Testis (tissue), 2 donors: ENCODE data around the gene PLCL2.

ENCODE experiments used
- CTCF ChIP-seq, 3 experiments: fragments of 450-650 bp in 2 of 3; fragments of 200-600 bp in 1 of 3; sonication (generic) in 1 of 3; IDR thresholded peaks; one replicate each; pipeline ENCODE4 v1.5.1; 2016 to 2019; ENCODE audit warnings: antibody characterized with exemption in 3 of 3, mild to moderate bottlenecking in 2 of 3, moderate library complexity in 1 of 3
- POLR2A ChIP-seq: fragments of 450-650 bp; IDR thresholded peaks from one replicate; pipeline ENCODE4 v1.6.1; 2017; ENCODE audit warnings: antibody characterized with exemption, mild to moderate bottlenecking, moderate library complexity

- no peak for TF ChIP-seq POLR2A
- TF ChIP-seq CTCF (IDR thresholded peaks at IDR 0.05): no peak
These were observed 209.8 kb downstream of the PLCL2 start for GRCh38 chr3:17094551-17094950.
